ENCODE results near the gene ACBD6.

The ACBD6 gene

DNA sequence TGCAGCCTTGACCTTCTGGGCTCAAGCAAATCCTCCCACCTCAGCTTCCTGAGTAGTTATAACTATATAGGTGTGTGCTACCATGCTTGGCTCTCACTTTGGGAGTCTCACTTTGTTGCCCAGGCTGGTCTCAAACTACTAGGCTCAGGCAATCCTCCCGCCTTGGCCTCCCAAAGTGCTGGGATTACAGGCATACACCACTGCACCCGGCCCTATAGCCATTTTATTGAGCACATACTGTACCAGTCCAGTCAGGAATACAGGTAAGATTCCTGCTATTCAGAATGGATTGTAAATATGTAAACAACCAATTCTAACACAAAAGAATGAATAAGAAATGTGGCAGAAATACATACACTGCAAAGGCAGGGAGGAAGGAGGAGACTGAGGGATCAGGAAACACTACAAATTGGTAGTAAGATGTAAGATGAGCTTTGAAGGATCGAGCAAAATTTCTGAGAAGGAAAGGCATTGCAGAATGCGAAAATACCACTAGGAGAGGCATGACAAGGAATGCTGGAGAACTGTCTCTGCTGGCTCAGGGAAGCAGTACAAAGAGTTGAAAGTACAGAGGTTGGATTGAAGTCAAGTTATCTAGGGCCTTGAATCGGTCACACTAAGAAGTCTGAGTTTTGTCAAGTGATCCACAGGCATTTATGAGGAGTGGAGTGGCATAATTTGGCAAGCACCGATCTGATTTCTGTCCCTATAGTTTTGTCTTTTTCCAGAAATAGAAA, 211.9 kb downstream of the ACBD6 start:
- no peak for ATAC-seq

DNA sequence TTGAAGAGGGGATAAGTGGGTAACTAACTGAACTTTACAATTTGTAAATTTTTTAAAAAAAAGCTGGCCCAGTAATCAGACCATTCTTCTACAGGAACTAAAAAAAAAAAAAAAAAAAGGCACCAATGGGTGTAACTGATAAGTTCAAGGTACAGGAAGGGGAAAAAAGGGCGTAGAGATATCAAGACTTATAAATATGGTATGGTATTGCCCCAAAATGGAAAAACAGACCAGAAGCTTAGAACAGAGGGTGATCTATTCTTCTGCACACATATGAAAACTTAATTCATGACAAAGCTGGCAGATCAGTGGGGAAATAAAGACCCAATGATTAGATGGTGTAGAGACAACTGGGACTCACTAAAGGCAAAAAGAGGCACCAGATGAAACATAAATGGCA, 213.4 kb downstream of the ACBD6 start:
- ATAC-seq = no peak

DNA sequence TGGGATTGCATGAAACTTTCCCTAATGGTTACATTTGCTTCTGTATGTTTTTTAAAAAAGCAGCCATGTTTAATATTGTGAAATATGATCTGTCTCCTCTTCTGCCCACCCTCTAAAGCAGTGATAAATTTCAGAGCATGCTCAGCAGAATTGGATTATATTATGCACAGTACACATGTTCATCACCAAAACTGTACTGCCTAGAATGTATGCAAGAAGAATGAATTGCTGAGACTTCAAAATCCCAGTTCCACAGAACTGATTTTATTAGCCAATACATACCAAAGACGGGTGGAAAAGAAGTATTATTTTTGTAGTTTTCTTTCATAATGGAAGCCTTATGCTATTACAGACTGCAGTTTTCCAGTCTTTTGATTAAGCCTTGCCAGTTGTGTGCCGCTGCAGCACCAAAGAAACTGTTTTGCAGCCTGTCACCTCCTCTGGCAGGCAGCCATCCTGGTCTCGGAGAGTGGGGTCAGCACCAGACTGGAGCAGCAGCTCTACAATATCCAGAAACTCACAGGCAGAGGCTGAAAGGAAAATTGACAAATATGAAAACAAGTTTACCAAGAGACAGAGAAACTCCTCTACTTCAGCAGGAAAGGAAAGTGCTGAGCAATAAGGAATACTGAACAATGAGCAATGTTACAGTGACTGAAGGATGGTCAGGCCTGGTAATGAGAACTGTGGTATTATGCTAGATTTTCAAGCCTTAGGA, 214.2 kb downstream of the ACBD6 start:
- ATAC-seq = no peak

DNA sequence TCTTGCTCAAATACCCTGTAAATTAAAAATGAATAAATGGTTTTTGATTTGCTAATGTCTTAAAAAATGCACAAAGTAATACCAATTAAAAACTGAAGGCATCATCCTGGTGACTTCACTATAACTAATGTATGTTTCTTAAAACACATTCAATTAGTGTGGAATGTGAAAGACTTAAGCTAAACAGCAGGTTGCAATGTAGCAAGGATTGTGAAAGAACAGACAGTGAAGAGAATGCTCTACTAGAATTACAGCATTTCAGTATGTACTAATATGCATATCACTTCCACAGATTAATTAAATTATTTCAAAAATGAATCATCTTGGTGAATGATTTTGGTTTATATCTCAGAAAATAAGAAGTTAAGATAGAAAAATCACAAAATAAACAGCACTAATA, 216.0 kb downstream of the ACBD6 start:
- no peak for ATAC-seq

DNA sequence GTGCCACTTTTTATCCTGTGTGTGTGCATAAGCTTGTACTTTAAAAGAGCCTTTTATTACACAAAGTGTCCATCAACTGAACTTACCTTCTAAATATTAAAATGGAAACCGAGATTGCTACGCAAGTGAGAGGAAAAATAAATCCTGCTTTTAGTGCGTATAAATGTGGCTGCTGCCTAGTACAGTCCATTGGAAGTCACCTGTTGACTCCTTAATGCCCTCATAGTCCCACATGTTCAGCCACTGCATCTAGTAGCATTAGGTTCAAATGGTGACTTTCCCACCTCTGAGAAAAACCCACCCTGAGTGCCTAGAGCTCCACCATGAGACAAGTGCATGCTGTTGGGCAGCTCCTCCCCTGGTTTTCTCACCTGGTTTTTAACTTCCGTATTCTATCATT, 219.3 kb downstream of the ACBD6 start:
- ATAC-seq = no peak

DNA sequence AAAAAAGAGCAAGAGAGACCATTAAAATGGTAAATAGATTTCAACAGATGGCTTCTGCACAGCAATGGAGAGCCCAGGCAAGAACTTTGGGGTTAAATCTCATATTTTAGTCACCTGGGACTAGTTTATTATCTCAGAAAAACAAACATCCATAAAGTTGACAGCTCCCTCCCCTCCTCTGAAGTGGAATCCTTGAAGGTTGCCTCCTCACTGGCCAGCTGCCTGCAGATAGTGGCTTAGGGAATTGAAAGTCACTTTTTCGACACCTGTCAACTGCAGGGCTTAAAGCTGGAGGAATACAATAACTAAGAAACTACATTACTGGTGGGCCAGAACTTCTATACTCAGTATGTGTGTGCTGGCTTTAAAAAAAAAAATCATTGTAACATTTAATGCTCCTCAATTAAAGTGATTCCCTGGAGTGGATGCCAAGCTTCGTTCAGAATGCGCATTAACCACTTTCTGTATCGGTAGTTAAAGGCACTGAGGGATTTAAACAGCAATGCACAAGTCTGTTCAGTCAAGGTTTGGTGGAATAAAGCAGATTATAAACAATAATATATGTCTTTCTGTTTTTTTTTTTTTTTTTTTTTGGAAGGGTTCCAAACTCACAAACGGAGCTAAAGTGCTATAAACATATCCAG, 219.9 kb downstream of the ACBD6 start:
- ATAC-seq = no peak

DNA sequence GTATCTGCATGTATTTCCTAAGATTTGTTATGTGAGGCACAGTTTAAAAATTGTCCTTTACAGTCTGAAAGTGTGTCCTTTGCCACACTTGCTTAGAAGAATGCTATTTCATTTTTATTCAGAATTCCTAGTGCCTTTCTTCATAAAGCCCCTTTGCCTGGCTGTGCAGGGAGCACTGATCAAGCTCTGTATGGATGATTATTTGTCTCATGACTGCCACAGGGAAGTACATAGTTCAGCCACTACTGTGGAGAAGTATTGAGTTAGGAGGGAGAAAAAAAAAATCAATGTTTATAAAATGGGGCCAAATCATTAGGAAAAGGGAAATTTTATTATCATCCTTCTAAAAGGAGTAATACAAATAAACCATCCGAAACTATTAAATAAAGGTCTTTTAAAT, 220.9 kb downstream of the ACBD6 start:
- ATAC-seq = no peak

DNA sequence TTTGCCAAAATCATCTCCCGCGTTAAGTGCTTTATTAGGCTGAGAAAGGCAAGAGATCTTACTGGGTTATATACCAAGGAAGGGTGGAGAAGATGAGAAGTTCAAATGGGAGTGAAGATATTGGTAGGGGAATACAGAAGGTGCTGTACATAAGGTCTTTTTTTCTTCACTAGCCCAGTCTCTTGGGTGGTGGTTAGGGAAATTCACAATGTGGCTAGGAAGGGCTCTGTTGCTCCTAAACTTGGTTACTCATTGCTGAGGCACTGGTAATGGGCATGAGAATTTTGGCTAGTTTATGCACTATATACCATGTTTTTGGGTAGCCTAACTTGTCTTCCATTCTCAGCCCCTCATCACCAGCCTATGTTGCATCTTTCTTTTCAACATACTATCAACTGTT, 221.8 kb downstream of the ACBD6 start:
- no peak for ATAC-seq

DNA sequence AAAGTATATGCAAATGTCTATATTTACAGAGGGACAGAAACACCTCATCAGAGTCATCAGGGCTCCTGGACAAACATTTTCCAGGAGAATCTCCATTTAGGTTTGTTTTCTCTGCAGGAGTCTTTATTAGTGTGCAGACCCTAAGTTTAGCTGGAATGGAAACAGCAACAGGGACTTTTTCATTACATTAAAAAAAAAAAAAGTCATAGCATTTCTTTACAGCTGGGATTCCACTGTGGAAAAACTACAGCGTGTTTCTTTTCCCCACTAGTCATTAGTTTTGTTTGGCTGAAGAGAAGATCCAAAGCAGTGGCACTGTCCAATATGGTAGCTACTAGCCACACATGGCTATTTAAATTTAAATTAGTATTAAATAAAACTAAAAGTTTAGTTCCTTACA, 222.7 kb downstream of the ACBD6 start:
- no peak for ATAC-seq

DNA sequence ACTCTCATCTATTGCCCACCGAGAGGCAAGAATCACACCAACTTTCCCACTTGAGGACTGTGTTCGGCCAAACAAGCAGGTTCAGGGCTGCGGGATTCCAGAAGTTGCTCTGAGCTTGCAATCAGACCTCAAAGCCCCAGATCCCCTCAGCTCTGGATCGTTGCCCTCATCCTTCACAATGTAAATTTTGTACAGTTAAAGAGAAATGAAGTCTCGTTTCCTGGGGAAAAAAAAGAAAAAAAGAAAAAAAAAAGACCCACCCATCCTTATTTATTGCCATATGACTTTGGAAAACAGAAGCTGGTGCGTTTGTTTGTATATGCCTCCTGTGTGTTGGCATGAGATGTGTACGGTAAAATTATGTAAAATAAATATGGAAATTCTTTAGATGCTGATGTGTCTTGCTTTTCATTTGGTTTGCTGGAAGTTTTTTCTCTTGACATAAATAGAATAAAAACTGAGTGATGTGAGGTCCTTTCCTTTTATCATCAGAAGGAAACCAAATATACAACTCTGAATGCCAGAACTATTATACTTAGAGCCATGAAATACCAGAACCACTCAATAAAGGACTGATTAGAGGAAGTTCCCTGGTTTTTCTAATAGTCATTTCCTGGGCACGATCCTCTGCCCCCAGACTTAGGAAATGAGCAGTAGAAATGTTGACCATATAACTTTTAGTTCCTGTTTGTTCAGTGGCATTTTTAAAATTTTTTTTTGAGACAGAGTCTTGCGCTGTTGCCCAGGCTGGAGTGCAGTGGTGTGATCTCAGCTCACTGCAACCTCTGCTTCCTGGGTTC, 223.6 kb downstream of the ACBD6 start:
- ATAC-seq = peak in 1 of 2 donors; percentile 27

DNA sequence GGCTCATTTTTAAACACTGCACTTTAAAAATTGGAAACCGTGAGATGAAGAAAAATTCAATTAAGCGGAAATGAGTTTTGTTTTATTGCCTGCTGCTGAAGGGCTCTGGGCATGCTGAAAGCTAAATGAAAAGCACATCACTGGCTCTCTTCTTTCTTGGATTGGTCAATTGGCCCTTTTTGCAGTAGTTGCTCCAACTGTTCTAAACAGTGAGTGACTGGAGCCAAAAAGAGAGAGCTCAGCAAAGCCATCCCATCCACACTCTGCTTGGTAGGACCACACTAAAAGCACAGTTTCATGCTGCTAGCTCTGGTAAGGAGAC, 224.2 kb downstream of the ACBD6 start:
- no peak for ATAC-seq

DNA sequence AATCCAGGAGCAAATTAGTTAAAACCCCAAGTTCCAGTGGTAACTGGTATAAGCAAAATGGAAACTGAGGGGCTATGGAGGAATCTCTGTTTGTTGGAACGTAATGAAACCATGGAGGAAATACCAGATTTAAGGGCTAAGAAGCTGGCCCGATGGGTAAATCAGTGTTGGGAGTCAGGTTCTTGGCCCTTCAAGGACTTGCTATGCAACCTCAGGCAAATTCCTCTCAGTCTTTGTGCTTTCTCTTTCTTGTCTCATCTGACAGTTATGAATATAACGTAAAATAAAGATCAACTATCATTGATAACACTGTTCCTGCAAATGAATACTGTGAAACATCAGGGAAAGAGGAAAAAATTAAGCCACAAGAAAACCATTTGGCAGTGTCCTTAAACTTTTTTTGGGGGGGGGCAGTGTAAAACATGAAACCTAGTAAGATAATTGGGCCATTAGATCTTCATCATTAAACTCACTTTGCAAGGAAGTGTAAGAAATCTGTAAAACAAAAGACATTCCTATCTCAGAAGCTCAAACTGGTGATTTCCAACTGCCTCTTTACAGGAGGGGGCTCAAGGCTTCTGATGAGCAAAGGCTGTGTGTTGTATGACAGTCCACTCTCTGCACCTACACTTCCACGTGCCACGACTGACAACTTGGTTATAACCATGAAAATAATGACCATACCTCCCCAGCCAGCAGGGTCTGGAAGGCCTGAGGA, 224.7 kb downstream of the ACBD6 start:
- no peak for ATAC-seq

DNA sequence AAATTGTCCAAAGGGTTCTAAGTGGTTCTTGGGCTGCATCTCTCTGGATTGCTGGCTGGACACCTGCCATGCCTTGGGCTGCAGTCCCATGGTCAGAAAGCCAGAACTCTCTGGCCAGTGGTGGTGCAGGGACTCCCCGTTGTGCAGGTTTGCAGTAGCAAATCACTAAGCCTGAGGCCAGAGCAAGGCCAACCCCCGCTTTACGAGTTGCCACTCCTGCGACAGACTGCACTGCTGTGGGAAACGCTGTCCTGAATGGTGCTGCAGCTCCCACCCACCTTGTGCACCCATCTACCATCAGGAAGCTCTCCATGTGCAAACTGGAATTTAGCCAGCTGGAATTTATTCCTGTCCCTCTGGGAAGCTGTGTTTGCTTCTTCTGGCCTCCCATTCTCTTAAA, 226.7 kb downstream of the ACBD6 start:
- ATAC-seq = no peak

DNA sequence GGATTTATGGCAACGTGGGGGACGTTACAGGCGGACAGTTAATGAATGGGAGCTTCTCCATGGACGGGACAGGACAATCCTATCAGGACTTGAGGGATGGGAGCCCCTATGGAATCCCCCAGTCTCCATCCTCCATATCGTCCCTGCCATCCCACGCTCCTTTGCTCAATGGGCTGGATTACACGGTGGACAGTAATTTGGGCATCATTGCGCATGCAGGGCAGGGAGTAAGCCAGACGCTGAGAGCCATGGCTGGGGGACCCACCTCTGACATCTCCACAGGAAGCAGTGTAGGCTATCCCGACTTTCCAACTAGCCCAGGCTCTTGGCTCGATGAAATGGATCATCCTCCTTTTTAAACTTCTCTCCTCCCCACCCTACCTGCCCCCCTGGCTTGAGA, 228.2 kb downstream of the ACBD6 start:
- ATAC-seq = no peak

DNA sequence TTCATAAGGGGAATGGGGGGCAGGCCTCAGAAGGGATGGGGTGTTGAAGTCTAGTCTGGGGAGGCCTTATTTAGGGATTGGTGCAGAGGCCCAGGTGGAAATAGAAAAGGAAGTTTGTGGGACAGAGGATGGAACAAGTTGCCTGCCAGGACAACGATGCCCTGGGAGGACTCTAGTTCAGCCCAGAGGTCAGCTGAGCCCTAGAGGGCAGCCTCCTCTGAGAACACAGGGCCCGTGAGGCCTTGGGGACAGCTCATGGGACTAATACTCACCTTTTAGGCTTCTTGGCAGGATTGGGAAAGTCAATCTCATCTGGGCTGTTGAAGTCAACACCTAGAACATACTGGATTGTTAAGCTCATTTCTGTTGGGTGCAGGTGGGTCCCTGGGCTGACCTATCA, 229.3 kb downstream of the ACBD6 start:
- no peak for ATAC-seq

DNA sequence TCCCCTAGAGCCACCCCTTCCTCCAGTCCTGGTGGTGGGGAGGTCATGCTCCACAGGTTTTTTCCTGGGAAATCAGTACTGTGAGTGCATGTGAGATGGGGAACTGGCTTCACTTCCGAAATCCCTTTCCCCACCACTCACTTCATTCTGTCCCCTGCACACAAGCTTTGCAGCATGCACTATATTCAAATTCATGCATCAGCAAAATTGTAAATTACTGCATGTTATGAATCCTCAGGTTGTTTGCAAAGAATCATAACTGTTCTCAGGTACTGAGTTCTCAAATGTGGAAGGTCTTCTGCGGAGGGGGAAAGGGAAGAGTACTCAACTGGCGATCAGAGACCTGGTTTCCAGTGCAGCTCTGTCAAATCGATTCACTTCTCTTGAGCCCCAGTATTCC, 230.0 kb downstream of the ACBD6 start:
- ATAC-seq = no peak

DNA sequence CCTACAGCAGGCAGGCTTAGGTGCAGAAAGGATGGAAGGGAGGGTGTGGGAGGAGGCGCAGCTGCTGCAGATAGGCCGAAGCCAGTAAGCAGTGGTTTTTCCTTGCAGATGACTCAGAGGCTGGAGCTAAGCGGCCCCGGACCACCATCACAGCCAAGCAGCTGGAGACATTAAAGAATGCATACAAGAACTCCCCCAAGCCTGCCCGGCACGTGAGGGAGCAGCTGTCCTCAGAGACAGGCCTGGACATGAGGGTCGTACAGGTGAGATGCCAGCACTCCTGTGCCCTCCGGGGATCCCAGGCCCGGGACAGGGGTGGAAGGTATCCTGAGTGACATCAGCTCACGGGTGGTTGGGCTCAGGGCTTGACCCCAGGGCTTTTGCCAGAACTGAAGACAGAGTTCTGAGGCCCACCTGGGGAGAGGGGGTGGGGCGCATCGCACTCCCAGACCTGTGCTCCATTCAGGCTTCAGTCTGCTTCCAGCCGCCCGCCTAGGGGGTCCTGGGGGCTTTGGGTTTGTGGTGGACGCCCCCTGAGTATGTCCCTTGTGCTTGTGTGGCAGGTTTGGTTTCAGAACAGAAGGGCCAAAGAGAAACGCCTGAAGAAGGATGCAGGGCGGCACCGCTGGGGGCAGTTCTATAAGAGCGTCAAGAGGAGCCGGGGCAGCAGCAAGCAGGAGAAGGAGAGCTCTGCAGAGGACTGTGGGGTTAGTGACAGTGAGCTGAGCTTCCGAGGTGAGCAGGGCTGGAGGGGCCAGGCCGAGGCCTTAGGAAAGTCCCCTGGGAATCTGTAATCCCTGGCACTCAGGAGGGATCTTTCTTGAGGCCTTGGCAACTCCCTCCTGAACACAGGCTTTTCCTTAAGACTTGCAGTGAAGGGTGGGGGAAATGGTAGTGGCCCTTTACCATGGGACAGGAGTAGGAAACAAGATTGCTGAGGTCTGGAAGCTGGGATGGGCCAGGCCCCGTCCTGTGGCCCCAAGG, 230.8 kb downstream of the ACBD6 start:
- ATAC-seq = peak in 1 of 2 donors; percentile 11

DNA sequence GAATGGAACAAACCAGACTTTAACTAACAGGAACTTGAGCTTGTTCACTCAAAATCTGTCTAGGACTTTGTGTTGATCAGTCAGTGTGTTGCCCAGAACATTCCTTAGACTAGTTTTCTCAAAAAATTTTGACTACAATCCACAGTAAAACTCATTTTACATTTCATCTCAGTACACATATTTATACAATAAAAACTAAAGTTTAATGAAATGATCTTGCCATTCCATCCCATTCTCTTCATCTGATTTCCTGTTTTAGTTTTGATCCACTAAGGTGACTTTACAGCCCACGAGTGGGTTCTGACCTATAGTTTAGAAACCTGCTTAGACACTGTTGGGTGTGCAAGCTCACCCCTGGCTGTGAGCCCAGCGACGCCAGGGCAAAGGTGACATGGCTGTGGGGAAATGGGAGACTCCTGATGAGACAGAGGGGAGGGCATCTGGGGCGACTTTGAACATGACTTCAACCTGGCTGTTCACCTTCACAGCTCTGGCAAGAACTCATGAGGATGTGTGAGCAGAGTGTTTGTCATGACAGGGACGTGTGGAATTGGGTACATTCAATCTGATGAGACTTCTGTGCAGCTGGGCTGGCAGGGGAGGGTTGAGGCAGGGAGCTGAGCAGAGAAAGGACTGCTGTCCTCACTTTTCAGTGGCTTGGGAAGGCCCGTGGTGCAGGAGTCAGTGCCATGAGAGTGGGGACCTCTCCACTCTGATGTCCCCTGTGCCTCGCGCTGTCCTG, 231.7 kb downstream of the ACBD6 start:
- no peak for ATAC-seq

DNA sequence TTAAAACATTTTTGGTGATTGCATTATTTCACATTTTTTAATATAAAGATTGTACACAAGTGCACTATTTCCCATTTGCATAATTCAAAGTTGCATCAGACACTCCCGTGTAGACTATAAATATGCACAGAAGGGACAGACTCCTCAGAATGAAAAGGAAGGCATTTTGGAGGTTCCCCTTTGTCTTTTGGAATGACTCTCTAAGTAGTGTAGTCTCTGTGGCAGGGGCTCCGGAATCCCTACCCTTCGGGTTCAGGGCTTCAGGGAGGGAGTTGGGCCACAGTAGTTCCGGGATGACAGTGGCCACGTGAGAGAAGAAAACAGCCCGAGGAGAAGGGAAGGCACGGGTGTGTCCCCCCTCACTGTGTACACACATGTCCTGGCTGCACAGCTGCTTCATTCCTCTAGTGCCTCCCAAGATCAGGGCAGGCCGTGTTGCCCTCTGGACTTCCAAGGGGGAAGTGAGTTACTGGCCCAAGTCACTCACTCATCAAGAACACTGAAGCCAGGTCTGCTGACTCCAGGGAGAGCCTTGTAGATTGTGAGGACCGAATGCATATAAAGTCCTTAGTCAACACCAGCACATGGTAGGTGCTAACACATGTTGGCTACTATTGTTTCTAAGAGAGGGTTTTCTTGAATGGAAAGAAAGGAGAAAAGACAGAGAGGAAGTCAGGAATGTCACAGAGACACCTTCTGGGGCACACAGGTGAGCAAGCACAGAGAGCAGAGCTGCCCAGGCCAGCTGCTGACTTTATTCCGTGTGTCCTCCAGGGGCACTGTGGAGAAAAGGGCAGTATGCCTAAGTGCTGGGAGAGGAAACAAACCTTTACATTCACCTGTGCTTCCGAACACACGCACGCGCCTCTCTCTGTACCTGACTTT, 232.5 kb downstream of the ACBD6 start:
- no peak for ATAC-seq
